Lower leg skin (tissue), 4 donors: ENCODE measurements around the gene CDRT4. TPM values are rescaled to one million over a fixed set of nuclear protein-coding genes. Genes with fewer than 3 reads are reported as not detected.

Source experiments
- DNase-seq, 2 donors: peaks; one replicate each; pipeline ENCODE4 v3.0.0-alpha.2; 2019; ENCODE audit warnings: low spot score in 2 of 2
- H3K4me3 ChIP-seq: fragments of 200-600 bp; sonication (generic); 2 replicates; pipeline ENCODE4 v1.5.1; 2017; ENCODE audit warnings: mild to moderate bottlenecking, low read depth; ENCODE audit not compliant: poor library complexity, severe bottlenecking
- POLR2A ChIP-seq, 2 donors: fragments of 450-650 bp; IDR thresholded peaks; one replicate each; pipeline ENCODE4 v1.6.1; 2016 to 2017; ENCODE audit warnings: antibody characterized with exemption in 2 of 2, mild to moderate bottlenecking in 1 of 2, moderate library complexity in 1 of 2
- WGBS, 2 donors: methylation state at CpG; one replicate each; pipeline ENCODE4 v1.1.5; 2018; 5-methylcytosine and 5-hydroxymethylcytosine counted together
- intact Hi-C: fragments of 100-400 bp; cut with DNase I; formaldehyde crosslinking; loops from one replicate; pipeline ENCODE4 v1.15.0; 2023; ENCODE audit warnings: low total_unique reads
- total RNA-seq, 4 donors: library from RNA; depleted of rRNA; stranded (reverse); fragments of >200 nt; gene quantifications; one replicate each; pipeline ENCODE4 v1.1.0, GENCODE V29; 2016
- TF ChIP-seq, protein P1 (sequence below), 3 donors: fragments of 450-650 bp; IDR thresholded peaks; one replicate each; pipeline ENCODE4 v1.5.1; 2016; ENCODE audit warnings: antibody characterized with exemption in 3 of 3, mild to moderate bottlenecking in 3 of 3, moderate library complexity in 2 of 3

CDRT4 gene
- total RNA-seq, 4 donors from 2014 or later = 0.52 to 4.0 (median 3.8) TPM; not detected in 1

DNA sequence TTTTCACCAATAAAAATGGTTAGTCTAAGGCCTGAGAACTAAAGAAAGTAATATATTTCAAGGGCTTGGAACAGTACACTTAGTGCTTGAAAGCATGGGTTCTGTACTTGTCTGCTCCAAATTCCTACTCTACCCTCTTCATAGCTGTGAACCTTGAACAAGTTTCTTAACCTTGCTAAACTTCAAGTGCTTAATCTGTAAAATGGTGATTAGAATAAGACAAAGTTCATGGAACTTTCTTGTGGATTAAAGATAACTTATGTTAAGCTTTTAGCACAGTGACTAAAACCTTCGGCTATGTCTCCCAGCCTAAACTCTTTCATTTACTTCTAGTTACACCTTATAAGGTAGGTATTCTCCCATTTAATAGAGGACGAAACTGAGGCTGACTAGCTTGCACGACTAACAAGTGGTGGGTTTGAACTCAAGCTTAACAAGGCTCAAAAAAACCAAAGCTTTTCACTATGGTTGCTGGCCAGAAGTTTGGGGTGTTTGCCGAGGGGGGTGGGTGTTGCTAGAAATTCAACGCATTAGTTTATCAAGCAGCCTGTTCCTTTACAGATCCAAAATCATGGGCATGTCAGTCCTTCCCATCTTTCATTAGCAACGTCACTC lies 28.8 kb downstream of the CDRT4 start:
- DNase-seq = no peak
- no peak overlapping the region for H3K4me3 ChIP-seq
- intact Hi-C loops = no loop called here
- no peak for TF ChIP-seq POLR2A (IDR thresholded peaks at IDR 0.05)
- TF ChIP-seq, protein P1, sequence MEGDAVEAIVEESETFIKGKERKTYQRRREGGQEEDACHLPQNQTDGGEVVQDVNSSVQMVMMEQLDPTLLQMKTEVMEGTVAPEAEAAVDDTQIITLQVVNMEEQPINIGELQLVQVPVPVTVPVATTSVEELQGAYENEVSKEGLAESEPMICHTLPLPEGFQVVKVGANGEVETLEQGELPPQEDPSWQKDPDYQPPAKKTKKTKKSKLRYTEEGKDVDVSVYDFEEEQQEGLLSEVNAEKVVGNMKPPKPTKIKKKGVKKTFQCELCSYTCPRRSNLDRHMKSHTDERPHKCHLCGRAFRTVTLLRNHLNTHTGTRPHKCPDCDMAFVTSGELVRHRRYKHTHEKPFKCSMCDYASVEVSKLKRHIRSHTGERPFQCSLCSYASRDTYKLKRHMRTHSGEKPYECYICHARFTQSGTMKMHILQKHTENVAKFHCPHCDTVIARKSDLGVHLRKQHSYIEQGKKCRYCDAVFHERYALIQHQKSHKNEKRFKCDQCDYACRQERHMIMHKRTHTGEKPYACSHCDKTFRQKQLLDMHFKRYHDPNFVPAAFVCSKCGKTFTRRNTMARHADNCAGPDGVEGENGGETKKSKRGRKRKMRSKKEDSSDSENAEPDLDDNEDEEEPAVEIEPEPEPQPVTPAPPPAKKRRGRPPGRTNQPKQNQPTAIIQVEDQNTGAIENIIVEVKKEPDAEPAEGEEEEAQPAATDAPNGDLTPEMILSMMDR (IDR thresholded peaks at IDR 0.05) = no peak
- 90 to 95% methylated on average over 6 of the region's 6 CpGs for WGBS, 2 donors

DNA sequence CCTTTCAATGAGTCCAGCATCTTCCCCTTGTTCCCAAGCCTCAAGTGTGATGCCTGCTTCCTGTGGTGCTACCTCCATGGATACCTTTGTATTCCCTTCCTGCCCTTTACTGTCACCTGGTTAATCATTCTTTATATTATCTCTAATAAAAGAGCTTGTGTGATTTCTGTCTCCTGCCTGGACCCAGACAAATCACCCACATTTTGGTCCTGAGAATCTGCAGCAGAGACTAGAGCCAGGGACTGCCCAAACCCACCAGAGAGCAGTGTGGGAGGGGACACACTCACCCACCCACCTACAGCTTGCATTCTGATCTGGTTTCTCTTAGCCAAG lies 30.2 kb downstream of the CDRT4 start:
- intact Hi-C loops = no loop called here
- TF ChIP-seq, protein P1 (IDR thresholded peaks at IDR 0.05) = no peak
- TF ChIP-seq POLR2A (IDR thresholded peaks at IDR 0.05) = no peak
- DNase-seq = no peak
- no peak overlapping the region for H3K4me3 ChIP-seq

DNA sequence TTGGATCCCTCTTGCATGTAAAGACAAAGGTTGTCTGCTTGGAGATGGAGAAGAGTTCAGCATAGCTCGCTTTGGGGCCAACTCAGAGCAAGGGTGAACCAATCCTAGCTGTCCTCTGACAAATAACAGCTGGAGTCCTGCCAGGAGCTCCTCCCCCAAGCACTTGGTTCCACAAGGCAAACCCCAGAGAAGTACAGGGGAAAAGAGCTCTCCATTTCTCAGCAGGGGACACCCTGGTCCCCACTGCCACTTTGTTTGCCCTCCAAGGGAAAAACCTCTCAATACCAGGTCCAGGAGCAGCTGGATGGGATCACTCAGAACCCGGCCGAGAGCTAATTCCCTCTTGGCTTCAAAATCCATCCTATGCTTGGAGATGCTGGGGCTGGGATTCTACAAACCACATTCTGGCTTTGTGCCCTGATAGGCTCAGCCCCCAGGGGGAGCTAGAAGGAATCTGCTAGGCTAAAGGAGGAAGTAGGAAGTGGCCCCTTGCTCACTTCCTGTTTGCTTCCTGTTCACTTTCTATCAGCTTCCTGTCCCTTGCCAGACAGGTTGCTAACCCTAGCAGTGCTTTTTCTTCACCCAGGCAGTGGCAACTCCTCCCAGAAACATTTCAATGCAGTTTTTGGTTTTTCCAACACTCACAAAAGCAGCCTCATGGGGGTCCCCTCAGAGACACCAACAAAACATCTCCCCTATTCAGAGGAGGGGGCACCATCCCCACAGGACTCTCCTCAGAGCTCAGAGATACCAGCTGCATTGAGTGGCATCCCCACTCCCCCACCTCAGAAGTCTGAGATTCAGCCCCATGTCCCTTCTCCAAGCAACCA lies 30.7 kb downstream of the CDRT4 start:
- intact Hi-C loops = no loop called here
- 34 to 57% methylated on average over 3 of the region's 3 CpGs for WGBS, 2 donors
- DNase-seq = peak; percentile 51 to 94

DNA sequence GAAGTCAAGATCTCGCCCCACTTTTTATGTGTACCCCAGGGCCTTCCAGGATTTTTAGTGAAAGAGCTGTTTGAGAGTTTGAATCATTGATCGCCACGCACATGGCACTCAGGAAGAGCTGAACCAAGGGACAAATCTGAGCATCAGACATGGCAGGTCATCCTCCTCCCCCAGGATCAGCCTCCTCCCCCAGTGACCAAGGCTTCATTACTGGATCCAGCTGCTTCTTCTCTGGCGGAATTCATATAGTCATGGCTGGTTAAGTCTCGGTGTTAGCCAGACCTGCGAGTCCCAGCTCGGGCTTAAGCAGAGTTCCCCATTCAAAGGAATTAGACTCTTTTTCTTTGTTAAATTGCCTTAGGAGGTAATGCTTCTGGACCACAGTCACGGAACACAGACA lies 32.5 kb downstream of the CDRT4 start:
- intact Hi-C loops = no loop called here

More for the DNA sequence above, 30.7 kb downstream of the CDRT4 start:
- TF ChIP-seq, protein P1 (IDR thresholded peaks at IDR 0.05) = no peak
- TF ChIP-seq POLR2A (IDR thresholded peaks at IDR 0.05) = no peak
- H3K4me3 ChIP-seq = no peak overlapping the region

DNA sequence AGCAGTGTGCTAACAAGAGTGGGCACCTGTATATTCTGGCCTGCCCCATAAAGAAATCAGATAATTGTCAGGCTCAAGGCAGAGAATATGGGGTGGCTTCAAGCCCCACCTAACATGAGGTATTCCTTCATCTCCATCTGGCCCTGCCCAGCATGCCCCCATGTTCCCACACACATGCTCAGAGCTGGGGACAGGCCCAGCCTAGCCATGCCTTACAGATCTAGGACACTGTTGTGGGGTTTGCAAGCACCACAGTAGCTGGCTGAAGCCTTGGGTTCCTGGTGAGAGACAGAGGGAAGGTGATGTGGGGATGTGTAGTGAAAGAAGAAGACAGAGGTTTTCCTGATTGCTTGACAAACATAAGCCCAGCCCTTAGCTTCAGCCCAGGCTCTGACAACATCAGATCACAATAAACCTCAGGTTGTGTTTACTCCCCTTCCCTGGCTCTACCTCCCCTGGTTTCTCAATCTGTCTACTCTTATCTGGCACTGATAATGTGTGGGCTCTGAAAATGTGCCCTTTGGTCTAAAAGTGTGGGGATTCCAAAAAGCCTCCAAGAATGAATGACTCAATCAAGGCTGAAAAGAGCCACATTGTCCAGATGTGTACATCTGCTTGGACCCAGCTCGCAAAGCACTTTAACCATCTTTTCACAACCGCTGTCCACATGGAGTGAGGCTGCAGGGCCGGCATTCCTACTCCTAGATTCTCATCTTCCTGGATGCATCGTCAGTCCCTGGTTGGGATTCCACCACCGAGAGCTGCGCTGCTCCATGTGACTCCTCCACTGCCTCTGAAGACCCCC lies 34.4 kb downstream of the CDRT4 start:
- 87% methylated on average over 6 of the region's 6 CpGs for WGBS, 2 donors
- intact Hi-C loops = no loop called here
- DNase-seq = peak in 1 of 2 donors; percentile 63
- TF ChIP-seq, protein P1 (IDR thresholded peaks at IDR 0.05) = no peak
- no peak for TF ChIP-seq POLR2A (IDR thresholded peaks at IDR 0.05)
- no peak overlapping the region for H3K4me3 ChIP-seq

More for the DNA sequence above, 32.5 kb downstream of the CDRT4 start:
- no peak overlapping the region for H3K4me3 ChIP-seq
- no peak for TF ChIP-seq POLR2A (IDR thresholded peaks at IDR 0.05)
- TF ChIP-seq, protein P1 (IDR thresholded peaks at IDR 0.05) = no peak
- WGBS, 2 donors = 95 to 96% methylated on average over 8 of the region's 8 CpGs
- no peak for DNase-seq
